NCI-H2196 (cell line): Measurements from ENCODE around the gene PLEKHF1.
"Not testable (repeated sequence)": the region's sequence is repeated elsewhere in the genome, so short reads cannot be mapped to it uniquely, and the experiment has no call there.

ENCODE experiments used
- DNase-seq: peaks from one replicate; lab custom pipeline; 2025; ENCODE audit not compliant: unreplicated experiment; lab: John Stamatoyannopoulos, UW

PLEKHF1 gene

GRCh38 chr19:29697523-29698261 lies 32.4 kb downstream of the PLEKHF1 start:
- no peak for DNase-seq

GRCh38 chr19:29699861-29700260 lies 34.6 kb downstream of the PLEKHF1 start:
- DNase-seq, result no peak

- DNase-seq, result no peak
Measured at GRCh38 chr19:29700498-29700897, 35.2 kb downstream of the PLEKHF1 start.

GRCh38 chr19:29702161-29702962 lies 37.1 kb downstream of the PLEKHF1 start:
- DNase-seq, result no peak

GRCh38 chr19:29702963-29703320 lies 37.7 kb downstream of the PLEKHF1 start:
- no peak for DNase-seq

- no peak for DNase-seq
Measured at GRCh38 chr19:29704562-29705558, 39.6 kb downstream of the PLEKHF1 start.

GRCh38 chr19:29705706-29706105 lies 40.4 kb downstream of the PLEKHF1 start:
- no peak for DNase-seq

GRCh38 chr19:29706635-29707034 lies 41.4 kb downstream of the PLEKHF1 start:
- no peak for DNase-seq

- no peak for DNase-seq
Measured at GRCh38 chr19:29708554-29709439, 43.5 kb downstream of the PLEKHF1 start.

GRCh38 chr19:29709440-29709798 lies 44.2 kb downstream of the PLEKHF1 start:
- DNase-seq, result not testable (repeated sequence)

- DNase-seq, result no peak
Measured at GRCh38 chr19:29711584-29712132, 46.4 kb downstream of the PLEKHF1 start.

GRCh38 chr19:29712744-29713516 lies 47.7 kb downstream of the PLEKHF1 start:
- DNase-seq, result no peak

GRCh38 chr19:29714371-29714952 lies 49.2 kb downstream of the PLEKHF1 start:
- DNase-seq, result no peak

GRCh38 chr19:29714953-29715700 lies 49.9 kb downstream of the PLEKHF1 start, which contains the start of gene C19orf12:
Gene C19orf12, minus strand, starts transcription at chr19:29715261. Its CDS starts 6,848 bp downstream, at chr19:29708413.
- peak; percentile 53 for DNase-seq

GRCh38 chr19:29715701-29716581 lies 50.7 kb downstream of the PLEKHF1 start:
- no peak for DNase-seq

GRCh38 chr19:29717051-29717450 lies 51.8 kb downstream of the PLEKHF1 start:
- no peak for DNase-seq

GRCh38 chr19:29724102-29724641 lies 58.9 kb downstream of the PLEKHF1 start:
- no peak for DNase-seq
